ENCODE data around the gene ITCH.
"Not testable (repeated sequence)": the region's sequence is repeated elsewhere in the genome, so short reads cannot be mapped to it uniquely, and the experiment has no call there.

ITCH gene

DNA sequence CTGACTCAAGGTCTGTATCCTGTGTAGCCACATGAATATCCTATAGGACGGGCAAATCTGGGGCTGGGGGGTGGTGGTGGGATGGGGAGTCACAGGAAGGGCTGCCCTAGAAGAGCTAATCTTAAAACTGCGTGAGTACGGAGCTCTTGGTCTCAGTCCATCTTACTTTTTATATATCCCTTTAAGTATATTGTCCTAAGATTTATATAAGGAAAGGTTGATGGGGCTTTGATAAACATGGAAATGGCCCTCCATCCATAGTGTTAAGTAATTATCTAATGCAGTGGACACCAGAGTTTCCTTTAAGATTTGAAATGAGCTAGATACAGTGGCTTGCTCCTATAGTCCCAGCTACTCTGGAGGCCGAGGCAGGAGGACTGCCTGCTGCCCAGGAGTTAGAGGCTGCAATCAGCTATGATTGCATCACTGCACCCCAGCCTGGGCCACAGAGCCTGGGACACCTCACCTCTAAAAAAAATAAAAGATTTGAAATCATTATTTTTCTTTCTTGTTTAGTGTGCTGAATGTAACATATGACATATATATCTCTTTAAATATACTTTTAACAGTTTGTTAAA lies 128.9 kb downstream of the ITCH start:
- no peaks in the 10 kb centered on the region for H3K27me3 ChIP-seq (ENCODE audit: low read depth, low read length)
- no peaks in the 10 kb centered on the region for H4K20me1 ChIP-seq (ENCODE audit: insufficient read depth, low read length)

DNA sequence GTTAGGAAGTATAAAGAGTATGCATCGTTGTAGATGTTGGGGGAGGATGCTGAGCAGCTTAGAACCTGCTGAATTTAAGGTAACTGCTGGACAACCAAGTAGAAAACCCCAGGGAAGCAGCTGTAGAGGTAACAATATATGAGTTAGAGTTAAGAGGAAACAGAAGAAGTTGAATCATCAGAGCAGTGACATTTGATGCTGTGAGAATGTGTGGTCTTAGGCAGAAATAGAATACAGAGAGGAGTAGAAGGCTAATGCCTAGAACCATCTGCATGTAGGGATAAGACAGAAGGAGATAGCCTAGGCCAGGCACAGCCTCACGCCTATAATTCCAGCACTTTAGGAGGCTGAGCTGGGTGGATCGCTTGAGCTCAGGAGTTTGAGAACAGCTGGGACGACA lies 130.6 kb downstream of the ITCH start:
- Histone ChIP-seq H3K4me3 (ENCODE audit: low read length) (no peak overlapping the region), H3K4me2 (ENCODE audit: low read length) (no peak overlapping the region), H3K79me2 (ENCODE audit: low read length) (no peaks in the 10 kb centered on the region), H3K9ac (ENCODE audit: low read length) (no peak overlapping the region), H3K36me3 (replicated peaks; ENCODE audit: low read depth, low read length) (peaks cover 49% of the 10 kb centered on the region), H3K27ac (ENCODE audit: low read length) (no peak overlapping the region), H3K9me3 (ENCODE audit: insufficient read depth, low read length) (no peaks in the 10 kb centered on the region), H3K27me3 (ENCODE audit: low read depth, low read length) (no peaks in the 10 kb centered on the region), H3K4me1 (ENCODE audit: low read length) (no peaks in the 10 kb centered on the region), H4K20me1 (ENCODE audit: insufficient read depth, low read length) (no peaks in the 10 kb centered on the region), H2AFZ (ENCODE audit: low read depth, low read length) (no peak overlapping the region)
- TF ChIP-seq EZH2phosphoT487 (IDR thresholded peaks at IDR 0.05; ENCODE audit: low read depth), result no peak
- TF ChIP-seq, protein P1, sequence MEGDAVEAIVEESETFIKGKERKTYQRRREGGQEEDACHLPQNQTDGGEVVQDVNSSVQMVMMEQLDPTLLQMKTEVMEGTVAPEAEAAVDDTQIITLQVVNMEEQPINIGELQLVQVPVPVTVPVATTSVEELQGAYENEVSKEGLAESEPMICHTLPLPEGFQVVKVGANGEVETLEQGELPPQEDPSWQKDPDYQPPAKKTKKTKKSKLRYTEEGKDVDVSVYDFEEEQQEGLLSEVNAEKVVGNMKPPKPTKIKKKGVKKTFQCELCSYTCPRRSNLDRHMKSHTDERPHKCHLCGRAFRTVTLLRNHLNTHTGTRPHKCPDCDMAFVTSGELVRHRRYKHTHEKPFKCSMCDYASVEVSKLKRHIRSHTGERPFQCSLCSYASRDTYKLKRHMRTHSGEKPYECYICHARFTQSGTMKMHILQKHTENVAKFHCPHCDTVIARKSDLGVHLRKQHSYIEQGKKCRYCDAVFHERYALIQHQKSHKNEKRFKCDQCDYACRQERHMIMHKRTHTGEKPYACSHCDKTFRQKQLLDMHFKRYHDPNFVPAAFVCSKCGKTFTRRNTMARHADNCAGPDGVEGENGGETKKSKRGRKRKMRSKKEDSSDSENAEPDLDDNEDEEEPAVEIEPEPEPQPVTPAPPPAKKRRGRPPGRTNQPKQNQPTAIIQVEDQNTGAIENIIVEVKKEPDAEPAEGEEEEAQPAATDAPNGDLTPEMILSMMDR (IDR thresholded peaks at IDR 0.05; ENCODE audit: low read depth, low read length), result no peak

More for the DNA sequence above, 128.9 kb downstream of the ITCH start:
- TF ChIP-seq EZH2phosphoT487 (IDR thresholded peaks at IDR 0.05; ENCODE audit: low read depth), result no peak
- TF ChIP-seq, protein P1 (IDR thresholded peaks at IDR 0.05; ENCODE audit: low read depth, low read length), result no peak
- Histone ChIP-seq H3K4me1 (ENCODE audit: low read length) (no peaks in the 10 kb centered on the region), H2AFZ (ENCODE audit: low read depth, low read length) (no peak overlapping the region), H3K4me2 (ENCODE audit: low read length) (no peak overlapping the region), H3K79me2 (ENCODE audit: low read length) (no peaks in the 10 kb centered on the region), H3K9ac (ENCODE audit: low read length) (no peak overlapping the region), H3K27ac (ENCODE audit: low read length) (no peak overlapping the region), H3K4me3 (ENCODE audit: low read length) (no peak overlapping the region), H3K9me3 (ENCODE audit: insufficient read depth, low read length) (no peaks in the 10 kb centered on the region), H3K36me3 (replicated peaks; ENCODE audit: low read depth, low read length) (peaks cover 50% of the 10 kb centered on the region)

DNA sequence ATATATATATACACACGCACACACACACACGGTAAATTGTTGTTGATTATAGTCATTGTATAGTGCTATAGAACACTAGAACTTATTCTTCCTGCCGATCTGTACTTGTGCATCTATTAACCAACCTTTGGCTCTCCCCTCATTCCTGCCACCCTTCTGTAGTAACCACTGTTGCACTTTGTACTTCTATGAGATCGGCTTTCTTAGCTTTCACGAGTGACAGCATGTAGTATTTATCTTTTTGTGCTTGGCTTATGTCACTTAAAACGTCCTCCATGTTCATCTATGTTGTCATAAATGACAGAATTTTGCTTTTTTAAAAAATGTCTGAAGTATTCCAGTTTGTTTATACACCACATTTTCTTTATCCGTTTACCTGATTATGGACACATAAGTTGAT lies 132.2 kb downstream of the ITCH start:
- TF ChIP-seq, protein P1 (IDR thresholded peaks at IDR 0.05; ENCODE audit: low read depth, low read length), result no peak
- no peak for TF ChIP-seq EZH2phosphoT487 (IDR thresholded peaks at IDR 0.05; ENCODE audit: low read depth)
- Histone ChIP-seq H3K4me2 (ENCODE audit: low read length) (no peak overlapping the region), H3K27ac (ENCODE audit: low read length) (no peak overlapping the region)

DNA sequence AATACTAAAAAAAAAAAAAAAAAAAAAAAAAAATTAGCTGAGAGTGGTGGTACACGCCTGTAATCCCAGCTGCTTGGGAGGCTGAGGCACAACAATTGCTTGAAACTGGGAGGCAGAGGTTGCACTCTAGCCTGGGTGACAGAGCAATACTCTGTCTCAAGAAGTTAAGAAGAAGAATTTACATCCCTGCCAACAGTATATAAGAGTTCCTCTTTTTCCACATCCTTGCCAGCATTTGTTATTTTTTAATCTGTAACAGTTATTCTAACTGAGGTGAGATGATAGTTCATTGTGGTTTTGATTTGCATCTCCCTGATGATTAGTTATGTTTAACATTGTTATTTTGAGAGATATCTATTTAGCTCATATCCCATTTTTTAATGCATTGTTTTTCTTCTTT lies 132.8 kb downstream of the ITCH start:
- H4K20me1 ChIP-seq (ENCODE audit: insufficient read depth, low read length), result no peaks in the 10 kb centered on the region
- peaks cover 3% of the 10 kb centered on the region; the same call in 1 of the 2 replicates for H3K9me3 ChIP-seq (ENCODE audit: insufficient read depth, low read length)
- no peak for TF ChIP-seq EZH2phosphoT487 (IDR thresholded peaks at IDR 0.05; ENCODE audit: low read depth)
- TF ChIP-seq, protein P1 (IDR thresholded peaks at IDR 0.05; ENCODE audit: low read depth, low read length), result no peak
- H3K36me3 ChIP-seq (replicated peaks; ENCODE audit: low read depth, low read length), result peaks cover 42% of the 10 kb centered on the region
- no peak overlapping the region for H3K4me2 ChIP-seq (ENCODE audit: low read length)
- H2AFZ ChIP-seq (ENCODE audit: low read depth, low read length), result no peak overlapping the region
- H3K9ac ChIP-seq (ENCODE audit: low read length), result no peak overlapping the region
- H3K27ac ChIP-seq (ENCODE audit: low read length), result no peak overlapping the region
- no peaks in the 10 kb centered on the region for H3K79me2 ChIP-seq (ENCODE audit: low read length)
- no peaks in the 10 kb centered on the region for H3K27me3 ChIP-seq (ENCODE audit: low read depth, low read length)
- H3K4me3 ChIP-seq (ENCODE audit: low read length), result no peak overlapping the region
- H3K4me1 ChIP-seq (ENCODE audit: low read length), result no peaks in the 10 kb centered on the region

More for the DNA sequence above, 132.2 kb downstream of the ITCH start:
- Histone ChIP-seq H3K9me3 (ENCODE audit: insufficient read depth, low read length) (no peaks in the 10 kb centered on the region), H2AFZ (ENCODE audit: low read depth, low read length) (no peak overlapping the region), H3K27me3 (ENCODE audit: low read depth, low read length) (no peaks in the 10 kb centered on the region), H3K9ac (ENCODE audit: low read length) (no peak overlapping the region), H3K36me3 (replicated peaks; ENCODE audit: low read depth, low read length) (peaks cover 41% of the 10 kb centered on the region), H3K79me2 (ENCODE audit: low read length) (no peaks in the 10 kb centered on the region), H3K4me3 (ENCODE audit: low read length) (no peak overlapping the region), H3K4me1 (ENCODE audit: low read length) (no peaks in the 10 kb centered on the region), H4K20me1 (ENCODE audit: insufficient read depth, low read length) (no peaks in the 10 kb centered on the region)

DNA sequence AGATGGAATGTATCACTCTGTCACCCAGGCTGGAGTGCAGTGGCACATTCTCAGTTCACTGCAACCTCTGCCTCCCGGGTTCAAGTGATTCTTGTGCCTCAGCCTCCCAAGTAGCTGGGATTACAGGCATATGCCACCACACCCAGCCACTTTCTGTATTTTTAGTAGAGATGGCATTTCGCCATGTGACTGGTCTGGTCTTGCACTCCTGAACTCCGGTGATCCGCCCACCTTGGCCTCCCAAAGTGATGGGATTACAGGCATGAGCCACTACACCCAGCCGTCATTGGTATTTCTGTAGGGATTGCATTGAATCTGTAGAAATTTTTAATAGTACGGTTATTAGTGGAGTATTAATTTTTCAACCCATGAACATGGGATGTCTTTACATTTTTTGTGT lies 134.5 kb downstream of the ITCH start:
- H3K4me2 ChIP-seq (ENCODE audit: low read length); H3K4me3 ChIP-seq (ENCODE audit: low read length); H3K9ac ChIP-seq (ENCODE audit: low read length); H3K27me3 ChIP-seq (ENCODE audit: low read depth, low read length); H3K79me2 ChIP-seq (ENCODE audit: low read length); H3K9me3 ChIP-seq (ENCODE audit: insufficient read depth, low read length); H3K27ac ChIP-seq (ENCODE audit: low read length); H2AFZ ChIP-seq (ENCODE audit: low read depth, low read length); H4K20me1 ChIP-seq (ENCODE audit: insufficient read depth, low read length); H3K4me1 ChIP-seq (ENCODE audit: low read length): not testable (repeated sequence)
- peaks cover 41% of the 10 kb centered on the region for H3K36me3 ChIP-seq (replicated peaks; ENCODE audit: low read depth, low read length)
